ENCODE results near the gene ELL2.
"Not testable (repeated sequence)": the region's sequence is repeated elsewhere in the genome, so short reads cannot be mapped to it uniquely, and the experiment has no call there.

The ELL2 gene

DNA sequence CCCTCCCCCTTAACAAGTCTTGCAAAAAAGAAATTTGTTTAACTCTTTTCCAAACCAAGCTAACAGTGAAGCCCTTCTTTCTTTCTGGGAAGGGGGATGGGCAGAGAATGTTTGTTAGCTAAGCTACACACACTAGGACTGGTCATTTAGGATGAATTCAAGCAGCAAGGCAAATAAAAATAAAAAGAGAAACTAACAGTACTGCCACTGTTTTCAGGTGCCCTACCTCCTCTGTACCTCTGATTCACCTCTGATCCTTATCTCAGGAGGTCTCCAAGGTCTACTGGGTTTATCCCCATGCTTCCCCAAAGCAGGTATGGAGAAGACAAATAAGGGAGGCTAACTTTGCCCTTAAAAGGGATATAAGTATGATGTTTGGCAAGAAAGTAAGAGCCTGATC, 52.9 kb downstream of the ELL2 start:
- H3K79me1 ChIP-seq (ENCODE audit: low read depth, low read length), result no peaks in the 10 kb centered on the region
- no peak overlapping the region for H2BK120ac ChIP-seq (ENCODE audit: low read depth, low read length)
- no peak overlapping the region for H4K8ac ChIP-seq (ENCODE audit: low read depth, low read length)
- no peak overlapping the region for H3K27ac ChIP-seq (replicated peaks; ENCODE audit: low read length)
- H3K4me2 ChIP-seq (ENCODE audit: insufficient read depth, low read length, poor library complexity, severe bottlenecking), result no peak overlapping the region
- no peaks in the 10 kb centered on the region for H3K36me3 ChIP-seq (replicated peaks in 1 of 2; ENCODE audit: control insufficient read depth in 2 of 2, insufficient read depth in 2 of 2, low read length in 2 of 2)
- DNase-seq (ENCODE audit: low spot score), result no peak
- no peak overlapping the region for H3K18ac ChIP-seq (ENCODE audit: low read length)
- peaks cover 0 to 10% of the 10 kb centered on the region in 2 donors for H3K9me3 ChIP-seq (replicated peaks in 1 of 2; ENCODE audit: control insufficient read depth in 2 of 2, insufficient read depth in 1 of 2, low read depth in 1 of 2, low read length in 2 of 2)
- no peak overlapping the region for H3K4me3 ChIP-seq (ENCODE audit: low read length in 2 of 2)
- no peak overlapping the region for H3K4ac ChIP-seq (ENCODE audit: low read length)
- no peak overlapping the region for H2BK15ac ChIP-seq (ENCODE audit: low read length)
- no peak overlapping the region for H3K14ac ChIP-seq (ENCODE audit: low read length)
- H3K9ac ChIP-seq (ENCODE audit: low read depth, low read length, poor library complexity), result no peak overlapping the region
- no peak overlapping the region for H2BK5ac ChIP-seq (ENCODE audit: low read length)
- no peak overlapping the region for H2AK5ac ChIP-seq (ENCODE audit: low read depth, low read length)
- H3K23ac ChIP-seq (ENCODE audit: low read depth, low read length, poor library complexity), result no peak overlapping the region
- H3K27me3 ChIP-seq (ENCODE audit: control insufficient read depth in 3 of 3, insufficient read depth in 3 of 3, low read depth in 1 of 3, low read length in 3 of 3), result no peaks in the 10 kb centered on the region
- H3K4me1 ChIP-seq (ENCODE audit: control insufficient read depth in 2 of 2, insufficient read depth in 1 of 2, low read depth in 1 of 2, low read length in 2 of 2), result peaks cover 10% of the 10 kb centered on the region in 2 donors
- H2BK12ac ChIP-seq (ENCODE audit: low read length), result no peak overlapping the region
- no peak overlapping the region for H4K91ac ChIP-seq (ENCODE audit: low read depth, low read length, poor library complexity)
- no peak overlapping the region for H2AFZ ChIP-seq (ENCODE audit: low read length)

GRCh38 chr5:95907740-95908706, 53.6 kb downstream of the ELL2 start:
- no peaks in the 10 kb centered on the region for H3K27me3 ChIP-seq (ENCODE audit: control insufficient read depth in 3 of 3, insufficient read depth in 3 of 3, low read depth in 1 of 3, low read length in 3 of 3)
- no peak overlapping the region for H2AK5ac ChIP-seq (ENCODE audit: low read depth, low read length)
- H3K36me3 ChIP-seq (replicated peaks in 1 of 2; ENCODE audit: control insufficient read depth in 2 of 2, insufficient read depth in 2 of 2, low read length in 2 of 2), result no peaks in the 10 kb centered on the region
- no peak overlapping the region for H2AFZ ChIP-seq (ENCODE audit: low read length)
- H3K4me3 ChIP-seq (ENCODE audit: low read length in 2 of 2), result no peak overlapping the region
- no peak overlapping the region for H3K18ac ChIP-seq (ENCODE audit: low read length)
- peaks cover 0 to 11% of the 10 kb centered on the region in 2 donors for H3K9me3 ChIP-seq (replicated peaks in 1 of 2; ENCODE audit: control insufficient read depth in 2 of 2, insufficient read depth in 1 of 2, low read depth in 1 of 2, low read length in 2 of 2)
- no peak overlapping the region for H2BK120ac ChIP-seq (ENCODE audit: low read depth, low read length)
- H3K27ac ChIP-seq (replicated peaks; ENCODE audit: low read length), result no peak overlapping the region
- no peak overlapping the region for H3K14ac ChIP-seq (ENCODE audit: low read length)
- H3K23ac ChIP-seq (ENCODE audit: low read depth, low read length, poor library complexity), result no peak overlapping the region
- H3K4me1 ChIP-seq (ENCODE audit: control insufficient read depth in 2 of 2, insufficient read depth in 1 of 2, low read depth in 1 of 2, low read length in 2 of 2), result peaks cover 10% of the 10 kb centered on the region in 2 donors
- no peaks in the 10 kb centered on the region for H3K79me1 ChIP-seq (ENCODE audit: low read depth, low read length)
- no peak overlapping the region for H3K9ac ChIP-seq (ENCODE audit: low read depth, low read length, poor library complexity)
- H3K4ac ChIP-seq (ENCODE audit: low read length), result no peak overlapping the region
- DNase-seq (ENCODE audit: low spot score), result no peak
- no peak overlapping the region for H3K4me2 ChIP-seq (ENCODE audit: insufficient read depth, low read length, poor library complexity, severe bottlenecking)
- no peak overlapping the region for H4K91ac ChIP-seq (ENCODE audit: low read depth, low read length, poor library complexity)
- no peak overlapping the region for H2BK5ac ChIP-seq (ENCODE audit: low read length)
- no peak overlapping the region for H4K8ac ChIP-seq (ENCODE audit: low read depth, low read length)
- no peak overlapping the region for H2BK12ac ChIP-seq (ENCODE audit: low read length)
- no CpG with 5 or more reads among the region's 5 CpGs for WGBS, 2 donors (ENCODE audit: extremely low coverage in 2 of 2, insufficient read length in 2 of 2, insufficient replicate concordance in 1 of 2)
- no peak overlapping the region for H2BK15ac ChIP-seq (ENCODE audit: low read length)

- H3K9ac ChIP-seq (ENCODE audit: low read depth, low read length, poor library complexity), result no peak overlapping the region
- H3K27ac ChIP-seq (replicated peaks; ENCODE audit: low read length), result no peak overlapping the region
- no peak overlapping the region for H4K91ac ChIP-seq (ENCODE audit: low read depth, low read length, poor library complexity)
- no peaks in the 10 kb centered on the region for H3K36me3 ChIP-seq (replicated peaks in 1 of 2; ENCODE audit: control insufficient read depth in 2 of 2, insufficient read depth in 2 of 2, low read length in 2 of 2)
- no CpG with 5 or more reads among the region's 5 CpGs for WGBS, 2 donors (ENCODE audit: extremely low coverage in 2 of 2, insufficient read length in 2 of 2, insufficient replicate concordance in 1 of 2)
- no peak overlapping the region for H3K4me3 ChIP-seq (ENCODE audit: low read length in 2 of 2)
- no peak overlapping the region for H3K14ac ChIP-seq (ENCODE audit: low read length)
- no peak overlapping the region for H2BK15ac ChIP-seq (ENCODE audit: low read length)
- H2AK5ac ChIP-seq (ENCODE audit: low read depth, low read length), result no peak overlapping the region
- no peak overlapping the region for H2BK12ac ChIP-seq (ENCODE audit: low read length)
- H3K18ac ChIP-seq (ENCODE audit: low read length), result no peak overlapping the region
- no peak overlapping the region for H2BK120ac ChIP-seq (ENCODE audit: low read depth, low read length)
- H2BK5ac ChIP-seq (ENCODE audit: low read length), result no peak overlapping the region
- no peak overlapping the region for H3K23ac ChIP-seq (ENCODE audit: low read depth, low read length, poor library complexity)
- H3K4ac ChIP-seq (ENCODE audit: low read length), result no peak overlapping the region
- peaks cover 10% of the 10 kb centered on the region in 2 donors for H3K4me1 ChIP-seq (ENCODE audit: control insufficient read depth in 2 of 2, insufficient read depth in 1 of 2, low read depth in 1 of 2, low read length in 2 of 2)
- H4K8ac ChIP-seq (ENCODE audit: low read depth, low read length), result no peak overlapping the region
- H3K4me2 ChIP-seq (ENCODE audit: insufficient read depth, low read length, poor library complexity, severe bottlenecking), result no peak overlapping the region
- no peak overlapping the region for H2AFZ ChIP-seq (ENCODE audit: low read length)
- H3K9me3 ChIP-seq (replicated peaks in 1 of 2; ENCODE audit: control insufficient read depth in 2 of 2, insufficient read depth in 1 of 2, low read depth in 1 of 2, low read length in 2 of 2), result peaks cover 0 to 11% of the 10 kb centered on the region in 2 donors
- no peak for DNase-seq (ENCODE audit: low spot score)
- H3K27me3 ChIP-seq (ENCODE audit: control insufficient read depth in 3 of 3, insufficient read depth in 3 of 3, low read depth in 1 of 3, low read length in 3 of 3), result no peaks in the 10 kb centered on the region
- H3K79me1 ChIP-seq (ENCODE audit: low read depth, low read length), result no peaks in the 10 kb centered on the region
These were observed 54.5 kb downstream of the ELL2 start for GRCh38 chr5:95907067-95907705.

- H3K9me3 ChIP-seq (replicated peaks in 1 of 2; ENCODE audit: control insufficient read depth in 2 of 2, insufficient read depth in 1 of 2, low read depth in 1 of 2, low read length in 2 of 2); H2AK5ac ChIP-seq (ENCODE audit: low read depth, low read length); DNase-seq (ENCODE audit: low spot score); H3K4ac ChIP-seq (ENCODE audit: low read length); H4K91ac ChIP-seq (ENCODE audit: low read depth, low read length, poor library complexity); H3K23ac ChIP-seq (ENCODE audit: low read depth, low read length, poor library complexity); H2AFZ ChIP-seq (ENCODE audit: low read length); H2BK5ac ChIP-seq (ENCODE audit: low read length); H3K18ac ChIP-seq (ENCODE audit: low read length); H3K9ac ChIP-seq (ENCODE audit: low read depth, low read length, poor library complexity); H3K4me1 ChIP-seq (ENCODE audit: control insufficient read depth in 2 of 2, insufficient read depth in 1 of 2, low read depth in 1 of 2, low read length in 2 of 2); H3K4me3 ChIP-seq (ENCODE audit: low read length in 2 of 2); H3K27ac ChIP-seq (replicated peaks; ENCODE audit: low read length); H2BK120ac ChIP-seq (ENCODE audit: low read depth, low read length); H3K36me3 ChIP-seq (replicated peaks in 1 of 2; ENCODE audit: control insufficient read depth in 2 of 2, insufficient read depth in 2 of 2, low read length in 2 of 2); H2BK12ac ChIP-seq (ENCODE audit: low read length); H3K27me3 ChIP-seq (ENCODE audit: control insufficient read depth in 3 of 3, insufficient read depth in 3 of 3, low read depth in 1 of 3, low read length in 3 of 3); H4K8ac ChIP-seq (ENCODE audit: low read depth, low read length); H3K79me1 ChIP-seq (ENCODE audit: low read depth, low read length); H3K14ac ChIP-seq (ENCODE audit: low read length); H3K4me2 ChIP-seq (ENCODE audit: insufficient read depth, low read length, poor library complexity, severe bottlenecking); H2BK15ac ChIP-seq (ENCODE audit: low read length): not testable (repeated sequence)
- no CpG with 5 or more reads among the region's 3 CpGs for WGBS, 2 donors (ENCODE audit: extremely low coverage in 2 of 2, insufficient read length in 2 of 2, insufficient replicate concordance in 1 of 2)
These were observed 55.3 kb downstream of the ELL2 start for GRCh38 chr5:95906398-95906797.
